HG02943 (cell line): ENCODE results near the gene MACROD1.
"Not testable (repeated sequence)": the region's sequence is repeated elsewhere in the genome, so short reads cannot be mapped to it uniquely, and the experiment has no call there.

ENCODE experiments used
- ATAC-seq: cut with Tn5 transposase; IDR thresholded peaks from one replicate; pipeline ENCODE4 v1.9.1; 2021; ENCODE audit warnings: mild to moderate bottlenecking, low read depth, moderate library complexity; ENCODE audit not compliant: unreplicated experiment

Gene MACROD1

DNA sequence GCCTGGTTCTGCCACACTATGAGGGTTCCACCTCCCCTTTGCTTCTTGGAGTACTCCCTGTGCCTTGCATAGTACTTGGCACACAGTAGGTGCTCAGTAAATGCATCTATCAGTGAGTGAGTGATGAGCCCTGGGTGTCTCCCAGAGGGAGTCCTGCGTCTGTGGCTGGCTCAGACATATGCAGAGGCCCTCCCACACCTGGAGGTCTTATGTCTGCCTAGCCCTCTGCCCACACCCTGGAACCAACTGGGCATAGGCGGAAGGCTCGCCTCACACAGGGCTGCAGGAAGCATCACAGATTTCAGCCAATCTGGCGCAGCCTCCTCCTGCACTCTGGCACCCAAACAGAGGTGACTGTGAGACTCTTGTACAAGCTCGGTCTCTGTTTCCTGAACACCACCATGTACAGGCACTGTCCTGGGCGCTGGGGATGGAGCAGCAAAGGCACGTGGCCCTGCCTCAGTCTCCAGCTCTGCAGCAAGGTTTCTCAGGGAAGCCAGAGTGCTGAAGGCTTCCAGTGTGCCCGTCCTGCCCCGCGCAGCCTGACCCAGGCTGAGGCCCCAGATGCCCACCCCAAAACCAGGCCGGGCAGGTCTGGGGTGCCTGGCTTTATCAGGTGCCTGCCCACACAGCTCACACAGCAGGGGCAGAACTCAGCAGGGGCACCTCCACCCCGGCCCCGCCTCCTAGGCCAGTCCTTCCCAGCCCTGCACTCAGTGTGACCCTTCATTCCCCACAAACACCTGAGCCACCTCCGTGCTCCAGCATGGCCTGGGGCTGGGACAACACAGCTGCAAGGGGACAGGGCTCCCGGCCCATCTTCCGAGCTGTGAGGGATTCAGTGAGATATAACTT is 103.5 kb downstream of the MACROD1 start:
- no peak for ATAC-seq

DNA sequence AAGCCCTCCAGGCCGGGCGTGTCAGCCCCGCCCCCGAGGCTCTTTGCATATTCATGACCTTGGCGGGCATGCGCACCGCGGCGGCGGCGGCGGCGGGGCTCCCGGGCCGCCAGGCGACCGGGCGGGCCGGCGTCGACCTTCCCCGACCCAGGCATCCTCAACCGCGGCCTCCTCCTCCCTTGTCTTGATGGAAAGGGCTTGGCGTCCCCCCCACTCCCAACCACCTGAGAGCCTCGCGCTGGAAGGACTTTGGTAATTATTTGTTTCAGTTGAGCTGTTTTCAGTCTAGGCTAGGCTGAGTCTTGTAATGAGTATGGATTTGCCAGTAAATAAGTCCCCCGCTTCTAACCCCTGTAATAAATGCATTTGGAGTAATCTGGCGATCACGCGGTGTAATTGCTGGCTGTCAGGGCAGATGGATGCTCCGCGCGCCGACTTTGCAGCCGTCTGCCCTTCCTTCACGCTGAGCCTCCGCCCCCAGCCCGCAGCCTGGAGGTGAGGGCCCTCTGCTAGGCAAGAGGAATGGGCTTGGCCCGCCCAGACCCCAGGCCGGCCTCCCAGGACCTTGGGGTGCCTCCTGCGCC is 105.0 kb downstream of the MACROD1 start:
- ATAC-seq, result no peak

DNA sequence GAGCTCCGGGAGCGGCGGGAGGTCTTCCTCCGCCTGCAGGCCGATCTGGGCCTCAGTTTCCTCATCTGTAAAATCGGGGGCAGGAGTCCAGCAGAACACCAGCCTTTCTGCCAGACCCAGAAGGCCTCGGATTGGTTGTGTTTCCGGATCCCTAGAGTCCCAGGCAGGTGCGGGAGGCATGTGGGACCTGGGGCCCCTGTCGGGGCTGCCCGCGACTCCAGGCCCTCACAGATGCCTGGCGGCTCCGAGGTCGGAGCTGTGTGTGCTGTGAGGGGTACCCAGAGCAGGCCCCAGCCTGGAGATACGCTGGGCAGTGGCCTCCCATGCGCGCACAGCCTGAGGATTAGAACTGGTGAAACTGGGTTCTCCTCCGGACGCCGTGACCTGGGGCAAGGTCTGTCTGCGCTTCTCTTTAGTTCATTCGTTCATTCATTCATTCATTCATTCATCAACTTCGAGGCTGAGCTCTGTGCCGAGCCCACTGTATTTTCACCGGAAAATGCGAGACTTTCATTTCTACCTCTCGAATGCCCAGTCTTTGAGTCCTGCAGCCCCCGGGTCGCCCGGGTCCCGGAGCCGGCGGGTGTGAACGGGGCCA is 105.6 kb downstream of the MACROD1 start:
- ATAC-seq, result no peak

DNA sequence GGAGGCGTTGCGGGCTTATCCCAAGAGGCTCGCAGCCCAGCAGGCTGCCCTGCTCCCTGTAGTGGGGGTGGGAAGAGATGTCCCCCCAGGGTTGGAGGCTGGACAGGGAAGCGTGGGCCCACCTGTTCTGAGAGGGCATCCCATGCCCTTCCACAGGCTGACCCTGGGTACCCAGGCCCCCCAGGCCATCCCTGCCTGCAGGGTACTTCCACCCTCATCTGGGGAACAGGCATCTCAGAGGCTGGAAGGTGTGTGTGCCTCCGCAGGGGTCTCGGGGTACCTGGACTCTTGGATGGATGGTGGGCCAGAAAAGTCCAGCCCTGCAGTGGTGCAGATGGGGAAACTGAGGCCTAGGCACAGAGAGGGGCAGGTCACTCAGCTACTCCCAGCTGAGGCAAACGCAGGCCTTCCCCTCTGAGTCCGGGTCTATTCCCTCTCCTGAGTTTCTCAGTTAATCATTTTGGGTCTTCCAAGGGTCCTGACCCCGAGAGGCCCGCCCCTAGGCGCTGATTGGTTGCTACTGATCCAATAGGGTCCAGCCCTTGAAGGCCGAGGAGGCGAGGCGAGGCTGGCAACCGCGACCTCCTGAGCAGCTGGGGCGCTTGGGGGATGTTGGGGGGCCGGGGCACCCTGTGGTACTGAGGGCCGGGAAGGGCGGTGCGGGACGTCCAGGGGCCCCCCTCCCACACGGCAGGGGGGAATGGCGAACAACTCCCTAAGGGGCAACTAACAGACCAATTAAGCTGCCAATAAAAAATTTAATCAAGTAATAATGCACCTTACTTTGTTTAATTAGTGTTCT is 106.4 kb downstream of the MACROD1 start:
- no peak for ATAC-seq

DNA sequence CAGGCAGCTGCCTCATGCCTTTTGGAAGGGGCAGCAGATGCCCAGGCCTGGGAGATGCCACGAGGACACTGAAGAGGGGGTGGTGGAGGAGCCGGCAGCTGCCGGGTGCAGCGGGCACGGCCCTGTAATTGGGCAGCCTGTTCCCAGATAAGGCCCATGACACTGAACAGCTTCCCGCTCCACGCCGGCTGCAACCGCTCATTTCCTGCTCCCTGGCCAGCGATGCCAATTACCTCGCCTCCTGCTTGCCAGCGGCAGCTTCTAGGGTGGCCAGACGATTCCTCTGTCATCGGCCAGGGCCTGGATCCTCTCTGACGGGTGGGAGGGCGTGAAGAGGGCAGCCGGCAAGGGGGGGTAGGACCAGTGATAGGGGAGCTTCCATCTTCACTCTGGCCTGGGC is 107.4 kb downstream of the MACROD1 start:
- ATAC-seq, result no peak

DNA sequence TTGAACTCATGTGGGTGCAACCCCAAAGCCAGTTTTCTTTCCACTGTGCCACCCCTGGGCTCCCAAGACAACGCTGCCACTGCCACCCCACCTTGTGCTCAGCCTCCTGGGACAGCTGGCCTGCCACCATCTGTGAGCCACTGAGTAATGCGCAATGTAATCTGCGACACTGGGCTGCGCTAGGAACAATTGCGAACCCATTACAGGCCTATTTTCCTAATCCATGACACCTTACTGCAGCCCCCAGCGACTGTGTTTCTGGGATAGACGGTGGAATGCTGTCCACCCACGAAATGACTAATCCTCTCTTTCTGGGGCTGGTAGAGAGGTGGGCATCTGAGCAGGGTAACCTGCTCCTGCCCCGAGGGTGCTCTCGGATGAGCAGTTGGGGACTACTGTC is 108.0 kb downstream of the MACROD1 start:
- no peak for ATAC-seq

DNA sequence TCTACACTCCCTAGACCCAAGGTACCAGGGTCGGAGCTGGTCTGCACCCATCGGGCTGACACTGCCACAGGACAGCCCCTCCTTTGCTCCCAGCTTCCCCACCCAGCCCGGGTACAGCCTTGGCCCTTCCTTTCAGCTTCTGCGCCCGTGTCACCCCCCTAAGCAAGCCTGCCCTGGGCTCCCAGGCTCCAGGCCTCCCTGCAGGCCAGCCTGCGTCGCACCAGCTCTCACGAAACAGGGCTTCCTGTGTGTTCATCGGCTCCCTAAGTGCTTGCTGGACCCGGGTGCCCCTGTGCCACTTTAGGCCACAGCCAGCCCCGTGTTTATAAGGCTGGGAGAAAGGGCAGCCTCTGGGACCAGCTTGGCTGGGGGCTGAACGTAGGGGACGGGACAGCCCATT is 109.1 kb downstream of the MACROD1 start:
- ATAC-seq, result no peak

DNA sequence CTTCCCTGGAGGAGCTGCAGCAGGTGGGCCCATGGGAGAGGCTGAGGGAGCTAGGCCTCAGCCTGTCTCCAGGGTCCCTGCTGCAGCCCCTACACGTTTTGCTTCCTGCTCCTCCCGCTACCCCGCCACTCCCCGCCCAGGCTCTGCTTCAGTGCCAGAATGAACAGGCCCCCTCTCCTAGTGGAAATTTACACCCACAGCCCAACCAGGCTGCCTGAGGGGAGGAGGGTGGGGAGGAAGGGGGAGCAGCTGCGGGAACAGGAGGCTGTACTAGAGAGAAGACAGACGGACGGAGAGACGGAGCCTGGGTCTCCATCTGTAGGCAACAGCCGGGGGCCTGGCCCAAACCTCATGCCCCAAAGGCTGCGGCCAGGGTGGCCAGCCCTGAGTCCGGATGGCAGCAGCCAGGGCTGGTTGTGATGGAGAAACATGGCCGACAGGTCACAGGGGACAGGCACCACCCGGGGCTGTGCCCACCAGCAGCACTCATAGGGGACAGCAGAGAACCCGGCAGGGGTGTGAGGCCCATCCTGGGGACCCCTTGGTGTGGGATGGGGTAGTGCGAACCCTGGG is 109.6 kb downstream of the MACROD1 start:
- ATAC-seq, result no peak

DNA sequence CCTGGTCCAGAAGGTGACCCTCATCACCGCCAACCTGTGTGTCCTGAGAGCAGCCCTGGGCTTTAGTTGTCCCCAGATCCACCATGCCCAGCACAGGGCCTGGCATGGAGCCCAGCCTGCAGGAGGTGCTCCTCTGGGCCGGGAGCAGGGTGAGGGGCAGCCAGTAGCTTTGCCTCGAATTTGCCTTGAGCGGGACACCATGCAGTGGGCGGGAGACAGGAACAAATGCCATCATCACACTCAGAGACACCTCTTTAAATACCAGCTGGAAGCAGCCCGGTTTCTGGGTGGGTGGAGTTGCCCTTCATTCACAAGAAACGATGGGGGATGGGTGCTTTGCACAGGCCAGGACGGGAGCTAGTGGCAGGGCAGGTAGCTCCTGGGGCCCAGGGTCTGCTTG is 110.8 kb downstream of the MACROD1 start:
- ATAC-seq, result no peak

GRCh38 chr11:64053699-64054098 is 112.2 kb downstream of the MACROD1 start:
- no peak for ATAC-seq

GRCh38 chr11:64052938-64053622 is 112.8 kb downstream of the MACROD1 start:
- no peak for ATAC-seq

- ATAC-seq, result no peak
These were observed 113.5 kb downstream of the MACROD1 start for GRCh38 chr11:64052436-64052835.

GRCh38 chr11:64051297-64051696 is 114.6 kb downstream of the MACROD1 start:
- ATAC-seq, result no peak

DNA sequence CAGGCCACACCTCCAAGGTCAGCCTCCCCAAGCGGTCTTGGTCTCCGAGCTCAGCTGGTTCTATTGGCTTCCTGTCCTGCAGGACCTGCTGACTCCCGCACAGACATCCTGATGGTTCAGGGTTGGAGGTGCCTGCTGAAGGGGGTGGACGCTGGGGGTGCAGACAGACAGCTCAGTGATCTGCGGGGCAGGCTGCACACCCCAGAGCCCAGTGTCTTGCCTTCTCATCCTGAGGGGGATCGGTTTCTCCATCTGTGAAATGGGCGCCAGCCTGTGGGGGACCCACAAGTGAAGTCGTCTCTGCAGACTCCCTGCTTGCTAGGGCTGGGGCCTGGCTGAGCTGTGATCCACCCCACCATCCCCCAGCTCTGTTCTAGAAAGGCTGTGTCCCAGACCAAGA is 116.4 kb downstream of the MACROD1 start:
- no peak for ATAC-seq

DNA sequence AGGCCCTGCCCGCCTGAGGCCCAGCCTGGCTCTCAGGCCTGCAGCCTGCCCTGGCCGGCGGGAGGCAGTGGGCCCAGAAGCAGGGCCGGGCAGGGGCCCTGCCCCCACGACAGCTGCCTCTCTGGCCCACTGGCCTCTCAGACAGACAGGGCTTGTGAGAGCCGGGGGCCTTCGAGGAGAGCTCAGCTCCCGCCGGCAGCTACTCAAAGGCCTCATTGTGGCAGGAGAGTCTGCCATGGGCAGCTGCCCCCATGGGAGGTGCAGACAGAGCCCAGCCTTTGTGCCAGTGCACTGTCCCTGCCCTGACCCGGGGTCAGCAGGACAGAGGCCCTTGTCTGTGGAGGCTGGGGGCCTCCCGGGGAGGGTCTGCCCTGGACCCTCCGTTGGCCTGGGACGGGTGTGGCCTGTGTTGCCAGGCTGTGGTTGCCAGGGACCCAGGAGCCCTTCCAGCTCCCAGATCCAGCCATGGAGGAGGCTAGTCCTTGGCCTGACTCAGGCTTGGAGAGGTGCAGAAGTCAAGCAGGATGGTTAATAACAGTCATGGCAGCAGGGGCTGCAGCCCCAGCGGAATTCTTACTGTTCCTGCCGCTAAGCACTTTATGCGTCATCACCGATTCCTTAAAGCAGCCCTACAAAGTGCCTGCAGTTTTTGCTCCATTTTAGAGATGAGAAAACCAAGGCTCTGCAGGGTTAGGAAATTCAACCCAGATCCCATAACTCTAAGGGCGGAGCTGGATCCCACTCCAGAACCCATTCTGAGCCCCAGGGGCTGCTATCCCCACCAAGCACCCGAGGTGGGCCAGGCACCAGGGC is 117.7 kb downstream of the MACROD1 start:
- no peak for ATAC-seq

DNA sequence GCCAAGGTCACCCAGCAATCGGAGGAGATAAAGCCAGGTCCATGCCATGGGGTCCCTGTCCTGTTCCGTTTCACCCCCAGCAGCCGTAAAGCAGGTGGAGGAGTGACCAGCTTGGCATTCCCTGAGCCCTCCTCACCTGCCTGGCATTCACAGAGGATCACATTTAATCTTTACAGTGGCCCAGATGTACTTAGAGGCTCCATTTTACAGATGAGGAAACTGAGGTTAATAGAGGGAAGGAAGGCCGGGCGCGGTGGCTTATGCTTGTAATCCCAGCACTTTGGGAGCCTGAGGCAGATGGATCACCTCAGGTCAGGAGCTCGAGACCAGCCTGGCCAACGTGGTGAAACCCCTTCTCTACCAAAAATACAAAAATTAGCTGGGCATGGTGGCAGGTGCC is 118.5 kb downstream of the MACROD1 start:
- ATAC-seq, result not testable (repeated sequence)

DNA sequence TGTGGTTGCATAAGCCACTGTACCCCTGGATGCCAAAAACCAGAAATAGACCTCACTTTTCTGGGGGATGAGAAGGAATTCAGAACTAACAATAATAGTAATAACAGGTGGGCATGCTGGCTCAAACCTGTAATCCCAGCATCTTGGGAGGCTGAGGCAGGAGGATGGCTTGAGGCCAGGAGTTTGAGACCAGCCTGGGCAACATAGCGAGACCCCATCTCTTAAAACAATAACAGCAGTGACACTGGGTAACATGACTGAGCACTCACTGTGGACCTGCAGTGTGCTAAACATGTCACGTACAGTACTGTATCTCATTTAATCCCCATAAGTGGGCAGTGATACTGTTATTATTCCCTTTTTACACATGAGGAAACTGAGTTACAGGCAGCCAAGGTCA is 120.2 kb downstream of the MACROD1 start:
- ATAC-seq, result no peak

GRCh38 chr11:64044730-64045393 is 121.1 kb downstream of the MACROD1 start:
- no peak for ATAC-seq

DNA sequence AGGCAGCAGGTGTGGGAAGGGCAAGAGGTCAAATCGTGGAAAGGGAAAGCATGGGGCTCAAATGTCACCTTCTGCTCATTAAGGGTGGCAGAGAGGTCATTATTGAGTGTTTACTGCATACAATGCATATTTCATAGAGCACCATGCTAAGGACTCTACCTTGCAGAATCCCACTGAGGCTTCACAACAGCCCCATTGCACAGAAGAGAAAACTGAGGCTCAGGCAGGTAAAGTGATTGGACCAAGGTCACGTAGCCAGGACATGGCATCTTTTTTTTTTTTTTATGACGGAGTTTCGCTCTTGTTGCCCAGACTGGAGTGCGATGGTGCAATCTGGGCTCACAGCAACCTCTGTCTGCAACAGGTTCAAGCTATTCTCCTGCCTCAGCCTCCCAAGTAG is 122.4 kb downstream of the MACROD1 start:
- ATAC-seq, result no peak
